Immature natural killer cell (primary cell): ENCODE results near the gene SUSD5. TPM values are rescaled to one million over a fixed set of nuclear protein-coding genes. Genes with fewer than 3 reads are reported as not detected.
"Not testable (repeated sequence)": the region's sequence is repeated elsewhere in the genome, so short reads cannot be mapped to it uniquely, and the experiment has no call there.

Source experiments
- DNase-seq, 3 donors: peaks; one replicate each; pipeline ENCODE4 v3.0.0; 2022; ENCODE audit warnings: mixed read lengths in 1 of 3
- H3K27ac Mint-ChIP-seq, 6 donors: one replicate each; pipeline ENCODE4 v1.8.0; 2020; ENCODE audit warnings: mixed read lengths in 6 of 6, mild to moderate bottlenecking in 5 of 6, inconsistent platforms in 4 of 6, moderate library complexity in 3 of 6
- H3K27me3 Mint-ChIP-seq, 3 donors: one replicate each; pipeline ENCODE4 v1.8.0; 2020 to 2021; ENCODE audit warnings: low read depth in 3 of 3, mild to moderate bottlenecking in 3 of 3, mixed read lengths in 3 of 3, moderate library complexity in 3 of 3, inconsistent platforms in 1 of 3
- H3K36me3 Mint-ChIP-seq, 3 donors: one replicate each; pipeline ENCODE4 v1.8.0; 2020; ENCODE audit warnings: mixed read lengths in 3 of 3, inconsistent platforms in 2 of 3, mild to moderate bottlenecking in 2 of 3
- H3K4me1 Mint-ChIP-seq, 2 donors: one replicate each; pipeline ENCODE4 v1.8.0; 2020; ENCODE audit warnings: inconsistent platforms in 2 of 2, mild to moderate bottlenecking in 2 of 2, mixed read lengths in 2 of 2, moderate library complexity in 1 of 2
- H3K4me3 Mint-ChIP-seq, 5 donors: one replicate each; pipeline ENCODE4 v1.8.0; 2020; ENCODE audit warnings: mild to moderate bottlenecking in 5 of 5, mixed read lengths in 5 of 5, inconsistent platforms in 3 of 5, moderate library complexity in 3 of 5
- H3K9me3 Mint-ChIP-seq, 6 donors: one replicate each; pipeline ENCODE4 v1.8.0; 2020; ENCODE audit warnings: mild to moderate bottlenecking in 6 of 6, mixed read lengths in 6 of 6, inconsistent platforms in 4 of 6, moderate library complexity in 3 of 6
- polyA plus RNA-seq, 3 donors: library from polyadenylated mRNA; unstranded; fragments of 300-500 nt; fragmentation: Illumina TruSeq; gene quantifications; one replicate each; pipeline ENCODE4 v1.2.3, GENCODE V29; 2021

Gene SUSD5
- polyA plus RNA-seq, 3 donors from 2014 or later = not detected

GRCh38 chr3:33181229-33181628, 37.4 kb downstream of the SUSD5 start:
- H3K27ac Mint-ChIP-seq = no peak overlapping the region
- no peak overlapping the region for H3K4me3 Mint-ChIP-seq
- peaks cover 0 to 4% (median 0%) of the 10 kb centered on the region in 6 donors for H3K9me3 Mint-ChIP-seq
- H3K36me3 Mint-ChIP-seq = no peaks in the 10 kb centered on the region
- H3K4me1 Mint-ChIP-seq = no peaks in the 10 kb centered on the region
- DNase-seq = no peak
- peaks cover 0 to 3% (median 2%) of the 10 kb centered on the region in 3 donors for H3K27me3 Mint-ChIP-seq

GRCh38 chr3:33179132-33179531, 39.5 kb downstream of the SUSD5 start:
- Mint-ChIP-seq H3K27ac (no peak overlapping the region), H3K4me1 (no peaks in the 10 kb centered on the region), H3K36me3 (no peaks in the 10 kb centered on the region), H3K9me3 (peaks cover 0 to 3% (median 0%) of the 10 kb centered on the region in 6 donors), H3K4me3 (no peak overlapping the region), H3K27me3 (peaks cover 0 to 2% (median 2%) of the 10 kb centered on the region in 3 donors)
- DNase-seq = no peak

GRCh38 chr3:33174711-33175414, 43.7 kb downstream of the SUSD5 start:
- Mint-ChIP-seq H3K4me3 (no peak overlapping the region), H3K27ac (no peak overlapping the region), H3K27me3 (peaks cover 1 to 5% (median 3%) of the 10 kb centered on the region in 3 donors), H3K4me1 (peaks cover 8 to 11% of the 10 kb centered on the region in 2 donors), H3K36me3 (no peaks in the 10 kb centered on the region), H3K9me3 (no peaks in the 10 kb centered on the region)
- DNase-seq = no peak

- H3K27me3 Mint-ChIP-seq = peaks cover 3 to 5% (median 3%) of the 10 kb centered on the region in 3 donors
- H3K27ac Mint-ChIP-seq = no peak overlapping the region
- no peaks in the 10 kb centered on the region for H3K9me3 Mint-ChIP-seq
- no peak for DNase-seq
- H3K36me3 Mint-ChIP-seq = no peaks in the 10 kb centered on the region
- peaks cover 8 to 11% of the 10 kb centered on the region in 2 donors for H3K4me1 Mint-ChIP-seq
- no peak overlapping the region for H3K4me3 Mint-ChIP-seq
Observed at GRCh38 chr3:33174095-33174494, 44.5 kb downstream of the SUSD5 start.

GRCh38 chr3:33173672-33174071, 44.9 kb downstream of the SUSD5 start:
- no peaks in the 10 kb centered on the region for H3K9me3 Mint-ChIP-seq
- no peak for DNase-seq
- peaks cover 3 to 5% (median 3%) of the 10 kb centered on the region in 3 donors for H3K27me3 Mint-ChIP-seq
- no peaks in the 10 kb centered on the region for H3K36me3 Mint-ChIP-seq
- H3K27ac Mint-ChIP-seq = no peak overlapping the region
- H3K4me3 Mint-ChIP-seq = no peak overlapping the region
- peaks cover 8 to 11% of the 10 kb centered on the region in 2 donors for H3K4me1 Mint-ChIP-seq

- H3K9me3 Mint-ChIP-seq = no peaks in the 10 kb centered on the region
- H3K4me1 Mint-ChIP-seq = peaks cover 8 to 11% of the 10 kb centered on the region in 2 donors
- peaks cover 3 to 5% (median 3%) of the 10 kb centered on the region in 3 donors for H3K27me3 Mint-ChIP-seq
- no peaks in the 10 kb centered on the region for H3K36me3 Mint-ChIP-seq
- no peak for DNase-seq
- no peak overlapping the region for H3K27ac Mint-ChIP-seq
- H3K4me3 Mint-ChIP-seq = no peak overlapping the region
Observed at GRCh38 chr3:33173103-33173502, 45.5 kb downstream of the SUSD5 start.

- Mint-ChIP-seq H3K36me3 (no peaks in the 10 kb centered on the region), H3K27ac (no peak overlapping the region), H3K4me1 (peaks cover 8 to 11% of the 10 kb centered on the region in 2 donors), H3K9me3 (no peaks in the 10 kb centered on the region), H3K27me3 (peaks cover 3 to 6% (median 5%) of the 10 kb centered on the region in 3 donors), H3K4me3 (no peak overlapping the region)
- DNase-seq = no peak
Observed at GRCh38 chr3:33171580-33171979, 47.0 kb downstream of the SUSD5 start.

- no peak for DNase-seq
- peaks cover 3 to 6% (median 5%) of the 10 kb centered on the region in 3 donors for H3K27me3 Mint-ChIP-seq
- no peak overlapping the region for H3K4me3 Mint-ChIP-seq
- H3K36me3 Mint-ChIP-seq = no peaks in the 10 kb centered on the region
- H3K27ac Mint-ChIP-seq = no peak overlapping the region
- no peaks in the 10 kb centered on the region for H3K9me3 Mint-ChIP-seq
- H3K4me1 Mint-ChIP-seq = peaks cover 8 to 11% of the 10 kb centered on the region in 2 donors
Observed at GRCh38 chr3:33170531-33170930, 48.1 kb downstream of the SUSD5 start.

GRCh38 chr3:33167716-33168336, 50.8 kb downstream of the SUSD5 start:
- H3K9me3 Mint-ChIP-seq = no peaks in the 10 kb centered on the region
- DNase-seq = no peak
- H3K4me1 Mint-ChIP-seq = peaks cover 8 to 11% of the 10 kb centered on the region in 2 donors
- peak overlapping the region in 1 of 6 donors; percentile 18 for H3K27ac Mint-ChIP-seq
- H3K36me3 Mint-ChIP-seq = no peaks in the 10 kb centered on the region
- H3K4me3 Mint-ChIP-seq = no peak overlapping the region
- H3K27me3 Mint-ChIP-seq = peaks cover 0 to 8% (median 0%) of the 10 kb centered on the region in 3 donors

- Mint-ChIP-seq H3K4me1 (peaks cover 8 to 10% of the 10 kb centered on the region in 2 donors), H3K9me3 (no peaks in the 10 kb centered on the region), H3K27ac (no peak overlapping the region), H3K27me3 (peaks cover 0 to 8% (median under 1%) of the 10 kb centered on the region in 3 donors), H3K4me3 (no peak overlapping the region), H3K36me3 (no peaks in the 10 kb centered on the region)
- DNase-seq = no peak
Observed at GRCh38 chr3:33167284-33167683, 51.3 kb downstream of the SUSD5 start.

- no peak overlapping the region for H3K4me3 Mint-ChIP-seq
- H3K9me3 Mint-ChIP-seq = no peaks in the 10 kb centered on the region
- H3K36me3 Mint-ChIP-seq = no peaks in the 10 kb centered on the region
- no peak for DNase-seq
- peaks cover 0 to 7% (median 2%) of the 10 kb centered on the region in 3 donors for H3K27me3 Mint-ChIP-seq
- H3K4me1 Mint-ChIP-seq = no peaks in the 10 kb centered on the region
- no peak overlapping the region for H3K27ac Mint-ChIP-seq
Observed at GRCh38 chr3:33166095-33166494, 52.5 kb downstream of the SUSD5 start.

GRCh38 chr3:33165372-33165771, 53.2 kb downstream of the SUSD5 start:
- Mint-ChIP-seq H3K27me3 (peaks cover 0 to 7% (median 4%) of the 10 kb centered on the region in 3 donors), H3K4me3 (no peak overlapping the region), H3K9me3 (no peaks in the 10 kb centered on the region), H3K4me1 (no peaks in the 10 kb centered on the region), H3K36me3 (no peaks in the 10 kb centered on the region), H3K27ac (no peak overlapping the region)
- DNase-seq = no peak

GRCh38 chr3:33162621-33163020, 56.0 kb downstream of the SUSD5 start:
- not testable (repeated sequence) for H3K4me3 Mint-ChIP-seq, H3K27ac Mint-ChIP-seq, H3K4me1 Mint-ChIP-seq, DNase-seq, H3K9me3 Mint-ChIP-seq, H3K36me3 Mint-ChIP-seq, H3K27me3 Mint-ChIP-seq

GRCh38 chr3:33159981-33160380, 58.6 kb downstream of the SUSD5 start:
- no peak for DNase-seq
- no peaks in the 10 kb centered on the region for H3K4me1 Mint-ChIP-seq
- H3K4me3 Mint-ChIP-seq = no peak overlapping the region
- H3K27ac Mint-ChIP-seq = no peak overlapping the region
- H3K9me3 Mint-ChIP-seq = no peaks in the 10 kb centered on the region
- no peaks in the 10 kb centered on the region for H3K36me3 Mint-ChIP-seq
- peaks cover 2 to 6% (median 3%) of the 10 kb centered on the region in 3 donors for H3K27me3 Mint-ChIP-seq
